GM03348 (cell line): ENCODE results near the gene EYA3.

Experiments
- DNase-seq: peaks from one replicate; pipeline ENCODE4 v3.0.0; 2012; ENCODE audit warnings: low spot score

The EYA3 gene

GRCh38 chr1:28088168-28088961 is at the start of gene EYA3:
Gene EYA3, minus strand, starts transcription at chr1:28088610. Its CDS starts 30,584 bp downstream, at chr1:28058026.
- peak; percentile 99 for DNase-seq

- no peak for DNase-seq
Observed at GRCh38 chr1:28136922-28137613, 48.7 kb upstream of the EYA3 start.

GRCh38 chr1:28136169-28136921 is 47.9 kb upstream of the EYA3 start:
- DNase-seq: no peak

- no peak for DNase-seq
Observed at GRCh38 chr1:28135371-28136168, 47.2 kb upstream of the EYA3 start.

GRCh38 chr1:28134651-28135207 is 46.3 kb upstream of the EYA3 start:
- DNase-seq: no peak

- DNase-seq: no peak
Observed at GRCh38 chr1:28132171-28133167, 44.1 kb upstream of the EYA3 start.

- DNase-seq: no peak
Observed at GRCh38 chr1:28130901-28131300, 42.5 kb upstream of the EYA3 start.

GRCh38 chr1:28129150-28129549 is 40.7 kb upstream of the EYA3 start:
- DNase-seq: peak; percentile 48

- no peak for DNase-seq
Observed at GRCh38 chr1:28127617-28128257, 39.3 kb upstream of the EYA3 start.

- no peak for DNase-seq
Observed at GRCh38 chr1:28126783-28127490, 38.5 kb upstream of the EYA3 start.

- no peak for DNase-seq
Observed at GRCh38 chr1:28126212-28126611, 37.8 kb upstream of the EYA3 start.

GRCh38 chr1:28123461-28123961 is 35.1 kb upstream of the EYA3 start:
- DNase-seq: peak; percentile 69

- DNase-seq: no peak
Observed at GRCh38 chr1:28122183-28122582, 33.8 kb upstream of the EYA3 start.

- no peak for DNase-seq
Observed at GRCh38 chr1:28119556-28119955, 31.1 kb upstream of the EYA3 start.

GRCh38 chr1:28118640-28119307 is 30.4 kb upstream of the EYA3 start:
- DNase-seq: no peak

GRCh38 chr1:28115267-28115666 is 26.9 kb upstream of the EYA3 start:
- DNase-seq: no peak

- no peak for DNase-seq
Observed at GRCh38 chr1:28114844-28115243, 26.4 kb upstream of the EYA3 start.

- no peak for DNase-seq
Observed at GRCh38 chr1:28113242-28113572, 24.8 kb upstream of the EYA3 start.
